Measurements from ENCODE around the gene TSPO2.
A peak's percentile ranks its signal among the peaks of the same experiment; 100 is the strongest.

The TSPO2 gene

GRCh38 chr6:41073203-41073967 is 31.1 kb downstream of the TSPO2 start:
- peak; percentile 81 for DNase-seq (ENCODE audit: low read depth, low spot score)
- in situ Hi-C loops (cut with HindIII; ENCODE audit: low sequenced_read_pairs) = no loop called here
- peak overlapping the region; percentile 88 for H3K4me3 ChIP-seq (ENCODE audit: low read depth, low read length)
- TF ChIP-seq CTCF (IDR thresholded peaks at IDR 0.05; ENCODE audit: low read depth, low read length) = no peak

- TF ChIP-seq CTCF (IDR thresholded peaks at IDR 0.05; ENCODE audit: low read depth, low read length) = no peak
- in situ Hi-C loops (cut with HindIII; ENCODE audit: low sequenced_read_pairs) = no loop called here
- DNase-seq (ENCODE audit: low read depth, low spot score) = peak; percentile 31
- peak overlapping the region; percentile 88 for H3K4me3 ChIP-seq (ENCODE audit: low read depth, low read length)
Observed at GRCh38 chr6:41073968-41074691, 31.9 kb downstream of the TSPO2 start.

GRCh38 chr6:41074692-41075436 is 32.6 kb downstream of the TSPO2 start:
- TF ChIP-seq CTCF (IDR thresholded peaks at IDR 0.05; ENCODE audit: low read depth, low read length) = no peak
- in situ Hi-C loops (cut with HindIII; ENCODE audit: low sequenced_read_pairs) = no loop called here
- no peak for DNase-seq (ENCODE audit: low read depth, low spot score)
- H3K4me3 ChIP-seq (ENCODE audit: low read depth, low read length) = peak overlapping the region; percentile 88

- in situ Hi-C loops (cut with HindIII; ENCODE audit: low sequenced_read_pairs) = no loop called here
- no peak for TF ChIP-seq CTCF (IDR thresholded peaks at IDR 0.05; ENCODE audit: low read depth, low read length)
- H3K4me3 ChIP-seq (ENCODE audit: low read depth, low read length) = no peak overlapping the region
- DNase-seq (ENCODE audit: low read depth, low spot score) = no peak
Observed at GRCh38 chr6:41075651-41076626, 33.7 kb downstream of the TSPO2 start.

GRCh38 chr6:41077536-41077935 is 35.3 kb downstream of the TSPO2 start:
- in situ Hi-C loops (cut with HindIII; ENCODE audit: low sequenced_read_pairs) = no loop called here
- no peak for TF ChIP-seq CTCF (IDR thresholded peaks at IDR 0.05; ENCODE audit: low read depth, low read length)
- no peak overlapping the region for H3K4me3 ChIP-seq (ENCODE audit: low read depth, low read length)
- DNase-seq (ENCODE audit: low read depth, low spot score) = no peak

Data from astrocyte of the spinal cord (primary cell).